ENCODE data around the gene SNPH.

DNA sequence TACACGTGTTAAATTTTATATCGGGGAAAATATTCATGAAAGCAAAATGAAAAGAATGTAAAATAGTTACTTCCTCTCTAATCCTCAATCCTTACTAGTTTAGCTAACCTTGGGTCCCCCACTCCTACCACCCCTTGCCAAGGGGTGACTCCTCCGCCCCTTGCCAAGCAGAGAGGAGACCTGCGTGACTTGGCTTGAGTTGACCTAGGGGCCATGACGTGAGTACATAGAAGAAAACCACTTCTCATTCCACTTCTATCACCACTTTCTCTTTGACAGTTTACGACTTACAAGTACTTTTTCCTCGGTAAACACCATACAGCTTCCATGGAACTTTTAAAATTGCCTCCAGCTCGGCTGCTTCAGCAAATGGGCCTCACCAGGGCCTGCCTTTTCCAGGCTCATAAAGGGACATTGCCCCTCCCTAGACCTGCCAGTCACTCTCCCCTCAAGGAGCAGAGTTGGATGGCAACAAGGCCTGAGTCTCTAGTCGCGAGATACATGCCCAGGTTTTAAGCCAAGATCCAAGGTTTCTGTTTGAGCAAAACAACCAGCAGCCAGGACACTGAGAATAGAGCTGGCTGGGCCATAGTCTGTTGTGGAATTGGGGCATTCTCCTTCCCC lies 32.9 kb downstream of the SNPH start:
- no peak for TF ChIP-seq ZNF239 (tag by site-specific recombination; IDR thresholded peaks at IDR 0.05)
- no peak for TF ChIP-seq ZNF530 (tag by site-specific recombination; IDR thresholded peaks at IDR 0.05; ENCODE audit: low read depth)
